ENCODE results near the gene NUTM2D.
"Not testable (repeated sequence)": the region's sequence is repeated elsewhere in the genome, so short reads cannot be mapped to it uniquely, and the experiment has no call there.

DNA sequence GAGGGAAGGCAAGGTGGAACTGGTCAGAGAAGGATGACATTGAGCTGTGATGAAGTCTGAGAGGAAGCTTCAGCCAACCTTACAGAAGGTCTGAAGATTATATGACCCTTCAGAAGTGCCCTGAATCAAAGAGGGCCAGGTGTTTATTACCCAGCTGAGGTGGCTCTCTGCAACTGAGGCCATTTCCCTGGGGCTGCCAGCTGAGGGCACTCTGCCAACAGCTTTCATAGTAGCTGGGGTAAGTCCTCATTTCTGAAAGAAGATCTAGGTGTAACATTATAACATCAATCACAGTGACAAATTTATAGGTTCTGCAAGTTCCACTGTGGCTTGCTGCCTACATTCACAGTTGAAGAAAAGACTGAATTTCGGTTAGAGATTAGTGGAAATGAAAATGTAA, 46.0 kb upstream of the NUTM2D start:
- TF ChIP-seq, protein P1, sequence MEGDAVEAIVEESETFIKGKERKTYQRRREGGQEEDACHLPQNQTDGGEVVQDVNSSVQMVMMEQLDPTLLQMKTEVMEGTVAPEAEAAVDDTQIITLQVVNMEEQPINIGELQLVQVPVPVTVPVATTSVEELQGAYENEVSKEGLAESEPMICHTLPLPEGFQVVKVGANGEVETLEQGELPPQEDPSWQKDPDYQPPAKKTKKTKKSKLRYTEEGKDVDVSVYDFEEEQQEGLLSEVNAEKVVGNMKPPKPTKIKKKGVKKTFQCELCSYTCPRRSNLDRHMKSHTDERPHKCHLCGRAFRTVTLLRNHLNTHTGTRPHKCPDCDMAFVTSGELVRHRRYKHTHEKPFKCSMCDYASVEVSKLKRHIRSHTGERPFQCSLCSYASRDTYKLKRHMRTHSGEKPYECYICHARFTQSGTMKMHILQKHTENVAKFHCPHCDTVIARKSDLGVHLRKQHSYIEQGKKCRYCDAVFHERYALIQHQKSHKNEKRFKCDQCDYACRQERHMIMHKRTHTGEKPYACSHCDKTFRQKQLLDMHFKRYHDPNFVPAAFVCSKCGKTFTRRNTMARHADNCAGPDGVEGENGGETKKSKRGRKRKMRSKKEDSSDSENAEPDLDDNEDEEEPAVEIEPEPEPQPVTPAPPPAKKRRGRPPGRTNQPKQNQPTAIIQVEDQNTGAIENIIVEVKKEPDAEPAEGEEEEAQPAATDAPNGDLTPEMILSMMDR (IDR thresholded peaks at IDR 0.05) = not testable (repeated sequence)
- TF ChIP-seq POLR2A (IDR thresholded peaks at IDR 0.05) = not testable (repeated sequence)
